ENCODE data around the gene C10orf71. TPM values are rescaled to one million over a fixed set of nuclear protein-coding genes. Genes with fewer than 3 reads are reported as not detected.
A peak's percentile ranks its signal among the peaks of the same experiment; 100 is the strongest.

C10orf71 gene
- total and polyA plus RNA-seq, 7 donors, result not detected

GRCh38 chr10:49260644-49261296 lies 38.2 kb upstream of the C10orf71 start:
- no peak for DNase-seq
- Histone ChIP-seq H3K36me3 (no peaks in the 10 kb centered on the region), H3K9me3 (peaks cover 0 to 7% (median 2%) of the 10 kb centered on the region in 4 donors), H3K27ac (no peak overlapping the region), H3K27me3 (no peaks in the 10 kb centered on the region), H3K4me3 (no peak overlapping the region), H3K4me1 (no peaks in the 10 kb centered on the region)
- TF ChIP-seq CTCF (IDR thresholded peaks at IDR 0.05) (no peak), POLR2A (IDR thresholded peaks at IDR 0.05) (no peak), EP300 (IDR thresholded peaks at IDR 0.05) (no peak), POLR2AphosphoS5 (IDR thresholded peaks at IDR 0.05) (no peak)
- 88 to 92% methylated on average over 4 of the region's 4 CpGs for WGBS, 2 donors
- intact Hi-C loops (cut with DNase I), result no loop called here

DNA sequence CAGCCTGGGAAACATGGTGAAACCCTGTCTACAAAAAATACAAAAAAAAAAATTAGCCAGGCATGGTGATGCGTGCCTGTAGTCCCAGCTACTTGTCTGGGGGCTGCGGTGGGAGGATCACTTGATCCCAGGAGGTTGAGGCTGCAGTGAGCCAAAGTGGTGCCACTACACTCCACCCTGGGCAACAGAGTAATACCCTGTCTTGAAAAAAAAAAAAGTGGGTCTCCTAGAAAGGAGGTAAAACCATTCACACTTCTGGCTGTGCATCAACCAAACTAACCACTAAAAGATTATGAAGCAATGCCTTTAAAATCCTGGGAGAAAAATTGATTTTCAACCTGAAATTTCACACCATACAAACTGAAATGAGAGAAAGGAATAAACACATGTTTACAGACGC lies 35.4 kb upstream of the C10orf71 start:
- no peaks in the 10 kb centered on the region for H3K36me3 ChIP-seq
- intact Hi-C loops (cut with DNase I), result no loop called here
- H3K4me1 ChIP-seq, result no peaks in the 10 kb centered on the region
- no peak overlapping the region for H3K4me3 ChIP-seq
- TF ChIP-seq POLR2AphosphoS5 (IDR thresholded peaks at IDR 0.05) (no peak), POLR2A (IDR thresholded peaks at IDR 0.05) (no peak), CTCF (IDR thresholded peaks at IDR 0.05) (no peak), EP300 (IDR thresholded peaks at IDR 0.05) (no peak)
- WGBS, 2 donors, result 81 to 87% methylated on average over 3 of the region's 3 CpGs
- DNase-seq, result no peak
- peaks cover 0 to 7% (median 3%) of the 10 kb centered on the region in 4 donors for H3K9me3 ChIP-seq
- H3K27me3 ChIP-seq, result no peaks in the 10 kb centered on the region
- no peak overlapping the region for H3K27ac ChIP-seq

DNA sequence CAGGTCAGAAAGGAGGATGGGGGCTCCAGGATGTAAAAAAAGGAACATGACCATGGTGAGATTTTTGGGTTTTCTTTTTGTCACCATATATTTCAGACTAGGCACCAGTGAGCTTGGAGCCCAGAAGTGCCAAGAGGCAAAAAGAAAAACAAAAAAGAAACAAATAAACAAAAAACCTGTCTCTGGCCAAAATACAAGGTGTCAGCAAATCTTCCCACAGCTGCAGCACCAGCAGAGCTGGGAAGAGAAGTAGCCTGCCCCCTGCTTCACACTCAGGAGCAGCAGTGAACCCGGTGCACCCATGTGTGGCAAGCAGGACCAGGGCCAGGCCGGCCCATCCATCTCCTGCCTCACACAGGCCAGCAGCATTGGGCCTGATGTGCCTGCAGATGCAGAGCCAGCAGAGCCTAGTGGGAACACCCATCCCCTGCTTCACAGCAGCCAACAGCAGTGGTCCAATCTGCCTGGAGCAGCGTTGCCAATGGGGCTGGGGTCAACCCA lies 34.7 kb upstream of the C10orf71 start:
- H3K27me3 ChIP-seq, result no peaks in the 10 kb centered on the region
- 92 to 93% methylated on average over 3 of the region's 3 CpGs for WGBS, 2 donors
- intact Hi-C loops (cut with DNase I), result no loop called here
- TF ChIP-seq POLR2A (IDR thresholded peaks at IDR 0.05) (no peak), CTCF (IDR thresholded peaks at IDR 0.05) (no peak)
- no peak overlapping the region for H3K4me3 ChIP-seq
- no peak overlapping the region for H3K27ac ChIP-seq
- no peaks in the 10 kb centered on the region for H3K36me3 ChIP-seq
- H3K9me3 ChIP-seq, result peaks cover 0 to 7% (median 3%) of the 10 kb centered on the region in 4 donors
- H3K4me1 ChIP-seq, result no peaks in the 10 kb centered on the region
- peak; percentile 49 for DNase-seq

DNA sequence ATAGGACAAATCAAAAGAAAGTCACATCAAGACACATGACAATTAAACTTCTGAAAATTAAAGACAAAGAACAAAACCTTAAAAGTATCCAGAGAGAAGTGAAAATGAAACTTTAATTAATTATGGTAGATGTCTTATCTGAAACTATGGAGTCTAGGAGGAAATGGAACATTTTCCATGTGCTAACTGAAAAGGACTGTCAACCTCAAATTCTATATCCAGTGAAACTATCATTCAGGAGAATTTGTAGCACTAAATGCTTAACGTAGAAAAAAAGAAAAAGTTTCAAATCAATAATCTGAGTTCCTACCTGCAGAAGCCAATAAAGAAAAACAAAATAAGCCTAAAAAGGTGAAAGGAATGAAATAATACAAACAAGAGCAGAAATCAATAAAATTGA lies 33.1 kb upstream of the C10orf71 start:
- Histone ChIP-seq H3K27ac (no peak overlapping the region), H3K27me3 (no peaks in the 10 kb centered on the region), H3K4me3 (no peak overlapping the region), H3K9me3 (peaks cover 0 to 7% (median 3%) of the 10 kb centered on the region in 4 donors), H3K36me3 (no peaks in the 10 kb centered on the region), H3K4me1 (no peaks in the 10 kb centered on the region)
- DNase-seq, result no peak
- WGBS, 2 donors, result 97 to 98% methylated on average over 1 of the region's 1 CpG
- intact Hi-C loops (cut with DNase I), result no loop called here
- TF ChIP-seq CTCF (IDR thresholded peaks at IDR 0.05) (no peak), POLR2A (IDR thresholded peaks at IDR 0.05) (no peak), POLR2AphosphoS5 (IDR thresholded peaks at IDR 0.05) (no peak), EP300 (IDR thresholded peaks at IDR 0.05) (no peak)

DNA sequence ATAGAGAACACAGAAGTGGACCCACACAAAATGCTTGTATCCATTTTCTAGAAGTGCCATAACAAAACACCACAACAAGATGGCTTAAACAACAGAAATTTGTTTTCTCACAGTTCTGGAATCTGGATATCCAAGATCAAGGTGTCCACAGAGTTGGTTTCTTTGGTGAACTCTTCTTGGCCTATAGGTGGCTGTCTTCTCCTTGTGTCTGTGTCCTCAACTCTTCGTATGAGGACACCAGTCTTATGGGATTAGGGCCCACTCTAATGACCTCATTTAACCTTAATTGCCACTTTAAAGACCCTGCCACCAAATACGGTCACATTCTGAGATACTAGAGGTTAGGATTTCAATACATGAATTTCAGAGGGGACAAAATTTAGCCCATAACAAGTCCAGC lies 30.8 kb upstream of the C10orf71 start:
- no peak overlapping the region for H3K4me3 ChIP-seq
- TF ChIP-seq CTCF (IDR thresholded peaks at IDR 0.05), result no peak
- no peak for TF ChIP-seq EP300 (IDR thresholded peaks at IDR 0.05)
- no peak for TF ChIP-seq POLR2A (IDR thresholded peaks at IDR 0.05)
- TF ChIP-seq POLR2AphosphoS5 (IDR thresholded peaks at IDR 0.05), result no peak
- H3K36me3 ChIP-seq, result no peaks in the 10 kb centered on the region
- 65 to 70% methylated on average over 2 of the region's 2 CpGs for WGBS, 2 donors
- H3K27ac ChIP-seq, result no peak overlapping the region
- no peak for DNase-seq
- peaks cover 0 to 4% (median 0%) of the 10 kb centered on the region in 4 donors for H3K4me1 ChIP-seq
- intact Hi-C loops (cut with DNase I), result no loop called here
- no peaks in the 10 kb centered on the region for H3K27me3 ChIP-seq
- peaks cover 0 to 7% (median 3%) of the 10 kb centered on the region in 4 donors for H3K9me3 ChIP-seq
